A673 (cell line): ENCODE data around the gene DMBX1.

Experiments used
- CTCF ChIP-seq: fragments of 300-800, 200-600 bp; sonication (generic); conservative IDR thresholded peaks from 2 replicates; pipeline ENCODE4 v1.5.1; 2017; ENCODE audit warnings: low read depth, mild to moderate bottlenecking, antibody characterized with exemption, low read length, moderate library complexity, mixed read lengths
- EZH2 ChIP-seq: fragments of 200-600 bp; sonication (generic); IDR thresholded peaks from 2 replicates; pipeline ENCODE4 v1.6.1; 2017; ENCODE audit warnings: borderline replicate concordance, low read depth, mild to moderate bottlenecking, mixed read lengths, antibody characterized with exemption, low read length; ENCODE audit not compliant: poor library complexity, severe bottlenecking

GRCh38 chr1:46448109-46448911 is 41.3 kb upstream of the DMBX1 start:
- TF ChIP-seq CTCF (no peak), EZH2 (peak; percentile 96)
